Measurements from ENCODE around the gene ISOC1. TPM values are rescaled to one million over a fixed set of nuclear protein-coding genes. Genes with fewer than 3 reads are reported as not detected.

Gene ISOC1
- polyA plus RNA-seq, 3 donors from 2014 or later, result 30.1 to 49.8 (median 34.7) TPM

GRCh38 chr5:129124608-129125007 is 30.1 kb downstream of the ISOC1 start:
- no peak for DNase-seq
- H3K4me1 Mint-ChIP-seq, result peaks cover 11 to 18% of the 10 kb centered on the region in 2 donors
- H3K36me3 Mint-ChIP-seq, result peaks cover 0 to 3% (median 0%) of the 10 kb centered on the region in 3 donors
- H3K27me3 Mint-ChIP-seq (ENCODE audit: low read depth in 3 of 3), result no peaks in the 10 kb centered on the region
- no peak overlapping the region for H3K4me3 Mint-ChIP-seq
- peak overlapping the region in 1 of 6 donors; percentile 61 for H3K27ac Mint-ChIP-seq
- no peaks in the 10 kb centered on the region for H3K9me3 Mint-ChIP-seq

GRCh38 chr5:129125819-129126218 is 31.3 kb downstream of the ISOC1 start:
- peaks cover 11 to 18% of the 10 kb centered on the region in 2 donors for H3K4me1 Mint-ChIP-seq
- peak overlapping the region; percentile 64 to 84 (median 68) for H3K4me3 Mint-ChIP-seq
- H3K27me3 Mint-ChIP-seq (ENCODE audit: low read depth in 3 of 3), result no peaks in the 10 kb centered on the region
- peak; percentile 5 to 19 (median 18) for DNase-seq
- H3K9me3 Mint-ChIP-seq, result no peaks in the 10 kb centered on the region
- peak overlapping the region; percentile 79 to 93 (median 90) for H3K27ac Mint-ChIP-seq
- H3K36me3 Mint-ChIP-seq, result peaks cover 0 to 3% (median 0%) of the 10 kb centered on the region in 3 donors

GRCh38 chr5:129133553-129133952 is 39.0 kb downstream of the ISOC1 start:
- Mint-ChIP-seq H3K9me3 (no peaks in the 10 kb centered on the region), H3K27ac (no peak overlapping the region), H3K4me3 (no peak overlapping the region), H3K36me3 (no peaks in the 10 kb centered on the region), H3K4me1 (no peaks in the 10 kb centered on the region), H3K27me3 (ENCODE audit: low read depth in 3 of 3) (no peaks in the 10 kb centered on the region)
- DNase-seq, result no peak

DNA sequence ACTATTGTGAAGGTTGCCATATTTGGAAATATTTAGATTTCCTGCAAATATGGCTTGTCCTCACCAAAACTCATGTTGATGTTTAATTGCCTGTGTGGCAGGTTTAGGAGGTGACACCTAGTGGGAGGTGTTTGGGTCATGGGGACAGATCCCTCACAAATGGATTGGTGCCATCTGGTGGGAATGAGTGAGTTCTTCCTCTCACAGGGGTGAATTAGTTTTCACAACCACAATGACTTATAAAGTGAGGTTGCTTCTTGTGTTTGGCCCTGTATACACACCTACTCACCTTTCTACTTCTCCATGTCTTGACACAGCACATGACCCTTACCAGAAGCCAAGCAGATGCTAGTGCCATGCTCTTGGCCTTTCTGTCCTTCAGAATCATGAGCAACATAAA is 41.1 kb downstream of the ISOC1 start:
- no peak for DNase-seq

GRCh38 chr5:129137637-129138036 is 43.1 kb downstream of the ISOC1 start:
- Mint-ChIP-seq H3K27me3 (ENCODE audit: low read depth in 3 of 3) (no peaks in the 10 kb centered on the region), H3K4me3 (no peak overlapping the region), H3K36me3 (no peaks in the 10 kb centered on the region), H3K4me1 (no peaks in the 10 kb centered on the region), H3K9me3 (peaks cover 0 to 1% (median 0%) of the 10 kb centered on the region in 6 donors), H3K27ac (no peak overlapping the region)
- no peak for DNase-seq

More for the DNA sequence above, 41.1 kb downstream of the ISOC1 start:
- H3K4me1 Mint-ChIP-seq, result no peaks in the 10 kb centered on the region
- no peaks in the 10 kb centered on the region for H3K27me3 Mint-ChIP-seq (ENCODE audit: low read depth in 3 of 3)
- no peak overlapping the region for H3K4me3 Mint-ChIP-seq
- H3K36me3 Mint-ChIP-seq, result no peaks in the 10 kb centered on the region
- peaks cover 0 to 1% (median 0%) of the 10 kb centered on the region in 6 donors for H3K9me3 Mint-ChIP-seq
- no peak overlapping the region for H3K27ac Mint-ChIP-seq

- H3K4me1 Mint-ChIP-seq, result no peaks in the 10 kb centered on the region
- peaks cover 0 to 1% (median 0%) of the 10 kb centered on the region in 3 donors for H3K27me3 Mint-ChIP-seq (ENCODE audit: low read depth in 3 of 3)
- H3K27ac Mint-ChIP-seq, result no peak overlapping the region
- peaks cover 0 to 2% (median 0%) of the 10 kb centered on the region in 3 donors for H3K36me3 Mint-ChIP-seq
- no peak overlapping the region for H3K4me3 Mint-ChIP-seq
- H3K9me3 Mint-ChIP-seq, result peaks cover 0 to 1% (median 0%) of the 10 kb centered on the region in 6 donors
- DNase-seq, result no peak
Observed at GRCh38 chr5:129141078-129141477, 46.5 kb downstream of the ISOC1 start.

GRCh38 chr5:129141696-129142095 is 47.1 kb downstream of the ISOC1 start:
- Mint-ChIP-seq H3K27ac (no peak overlapping the region), H3K4me1 (no peaks in the 10 kb centered on the region), H3K9me3 (peaks cover 0 to 1% (median 0%) of the 10 kb centered on the region in 6 donors), H3K27me3 (ENCODE audit: low read depth in 3 of 3) (peaks cover 0 to 1% (median 0%) of the 10 kb centered on the region in 3 donors), H3K36me3 (peaks cover 0 to 2% (median 0%) of the 10 kb centered on the region in 3 donors), H3K4me3 (no peak overlapping the region)
- DNase-seq, result no peak

GRCh38 chr5:129155876-129156275 is 61.3 kb downstream of the ISOC1 start:
- no peak for DNase-seq
- H3K36me3 Mint-ChIP-seq, result peaks cover 0 to 9% (median under 1%) of the 10 kb centered on the region in 3 donors
- peaks cover 4 to 19% (median 12%) of the 10 kb centered on the region in 6 donors for H3K9me3 Mint-ChIP-seq
- no peak overlapping the region for H3K4me3 Mint-ChIP-seq
- H3K4me1 Mint-ChIP-seq, result no peaks in the 10 kb centered on the region
- peaks cover 0 to under 1% (median 0%) of the 10 kb centered on the region in 3 donors for H3K27me3 Mint-ChIP-seq (ENCODE audit: low read depth in 3 of 3)
- no peak overlapping the region for H3K27ac Mint-ChIP-seq

DNA sequence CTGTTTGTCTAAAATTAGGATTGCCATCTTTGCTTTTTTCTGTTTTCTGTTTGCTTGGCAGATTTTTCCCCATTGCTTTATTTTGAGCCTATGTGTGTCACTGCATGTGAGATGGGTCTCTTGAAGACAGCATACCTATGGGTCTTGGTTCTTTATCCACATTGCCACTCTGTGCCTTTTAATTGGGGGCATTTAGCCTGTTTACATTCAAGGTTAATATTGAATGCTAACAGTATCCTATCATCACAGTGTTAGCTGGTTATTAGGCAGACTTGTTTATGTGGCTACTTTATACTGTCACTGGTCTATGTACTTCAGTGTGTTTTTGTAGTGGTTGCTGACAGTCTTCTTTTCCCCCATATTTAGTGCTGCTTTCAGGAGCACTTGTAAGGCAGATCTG is 67.3 kb downstream of the ISOC1 start:
- DNase-seq, result no peak
- H3K36me3 Mint-ChIP-seq, result peaks cover 0 to 10% (median 5%) of the 10 kb centered on the region in 3 donors
- no peaks in the 10 kb centered on the region for H3K4me1 Mint-ChIP-seq
- H3K4me3 Mint-ChIP-seq, result no peak overlapping the region
- H3K27ac Mint-ChIP-seq, result no peak overlapping the region
- H3K27me3 Mint-ChIP-seq (ENCODE audit: low read depth in 3 of 3), result peaks cover 0 to 6% (median 5%) of the 10 kb centered on the region in 3 donors
- H3K9me3 Mint-ChIP-seq, result peaks cover 20 to 39% (median 32%) of the 10 kb centered on the region in 6 donors

Other genes starting within 250 kb of the ISOC1 start
- not detected for gene SLC27A6, start 129.3 kb upstream of the ISOC1 start, polyA plus RNA-seq

Data from immature natural killer cell (primary cell).